Measurements from ENCODE around the gene AKR1D1.
"Not testable (repeated sequence)": the region's sequence is repeated elsewhere in the genome, so short reads cannot be mapped to it uniquely, and the experiment has no call there.

The AKR1D1 gene

GRCh38 chr7:138074121-138074520, 2.1 kb upstream of the AKR1D1 start:
- no peak for DNase-seq (ENCODE audit: low read depth in 2 of 2)

DNA sequence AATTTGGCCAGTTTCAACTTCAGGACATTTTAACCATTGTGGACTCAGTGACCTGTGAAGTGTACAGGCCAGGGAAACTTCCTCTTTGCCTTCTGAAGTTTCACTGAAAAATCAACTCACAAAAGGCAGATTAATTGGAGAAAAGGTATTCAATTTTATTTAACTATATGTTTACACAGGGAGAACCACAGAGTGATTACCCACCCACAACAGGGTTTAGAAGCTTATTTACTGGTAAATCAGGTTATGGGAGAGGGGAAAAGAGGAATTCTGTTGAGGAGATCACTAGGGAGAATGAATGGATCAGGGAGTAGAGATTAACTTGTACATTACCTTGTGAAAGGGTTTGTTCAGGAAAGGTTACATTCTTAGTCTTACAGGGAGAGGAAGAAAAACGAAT, 1.7 kb upstream of the AKR1D1 start:
- DNase-seq (ENCODE audit: low read depth in 2 of 2): no peak

DNA sequence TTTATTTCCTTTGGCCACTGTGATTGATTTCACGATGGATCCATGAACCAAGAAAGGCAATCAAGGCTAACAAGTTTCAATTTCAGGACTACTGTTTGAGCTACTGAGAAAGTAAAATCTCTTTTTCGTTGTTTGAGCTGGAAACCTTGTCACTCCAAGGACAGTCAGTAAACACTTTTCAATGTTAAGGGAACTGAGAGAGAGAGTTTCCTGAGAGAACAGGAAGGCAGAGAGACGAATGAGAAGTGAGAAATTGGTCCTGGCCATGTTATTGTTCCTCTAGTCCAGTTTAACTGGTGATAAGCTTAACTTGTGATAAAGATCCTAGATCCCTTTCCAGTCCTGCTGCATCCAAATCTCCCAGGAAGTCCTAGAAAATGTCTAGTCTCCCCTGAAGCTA, 909 bp upstream of the AKR1D1 start:
- DNase-seq (ENCODE audit: low read depth in 2 of 2): no peak

- DNase-seq (ENCODE audit: low read depth in 2 of 2): not testable (repeated sequence)
These were observed 473 bp upstream of the AKR1D1 start for GRCh38 chr7:138075786-138076185.

DNA sequence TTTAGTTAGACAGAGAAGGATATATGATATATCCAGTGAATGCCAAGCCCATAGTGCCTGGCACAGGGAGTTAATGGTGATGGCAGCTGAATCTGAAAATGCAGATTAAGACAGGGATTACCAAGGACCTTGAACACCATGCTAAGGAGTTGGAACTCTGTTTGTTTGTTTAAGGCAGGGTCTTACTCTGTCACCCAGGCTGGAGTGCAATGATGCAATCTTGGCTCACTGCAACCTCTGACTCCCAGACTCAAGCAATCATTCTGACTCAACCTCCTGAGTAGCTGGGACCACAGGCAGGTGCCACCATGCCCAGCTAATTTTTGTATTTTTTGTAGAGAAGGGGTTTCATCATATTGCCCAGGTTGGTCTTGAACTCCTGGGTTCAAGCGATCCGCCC, 1.6 kb downstream of the AKR1D1 start:
- no peak for DNase-seq (ENCODE audit: low read depth in 2 of 2)

DNA sequence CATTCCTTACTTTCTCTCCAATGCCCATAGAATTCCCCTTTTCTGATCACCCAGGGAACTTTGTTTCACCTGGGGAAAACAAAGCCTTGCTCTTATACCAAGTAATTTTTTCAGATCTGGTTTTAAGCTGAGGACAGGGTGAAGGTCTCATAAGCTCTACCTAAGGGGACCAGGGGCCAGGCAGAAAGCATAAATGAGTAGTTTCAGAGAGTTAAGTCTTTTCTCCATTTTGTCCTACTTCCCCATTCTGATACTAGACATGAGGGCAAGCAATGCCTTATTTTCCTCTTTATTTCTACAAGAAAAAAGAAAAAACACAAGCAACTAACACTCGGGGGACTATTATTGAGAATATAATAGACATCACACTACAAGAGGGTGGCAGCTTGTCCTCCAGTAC, 2.9 kb downstream of the AKR1D1 start:
- no peak for DNase-seq (ENCODE audit: low read depth in 2 of 2)

- DNase-seq (ENCODE audit: low read depth in 2 of 2): no peak
These were observed 5.6 kb downstream of the AKR1D1 start for GRCh38 chr7:138081868-138082267.

DNA sequence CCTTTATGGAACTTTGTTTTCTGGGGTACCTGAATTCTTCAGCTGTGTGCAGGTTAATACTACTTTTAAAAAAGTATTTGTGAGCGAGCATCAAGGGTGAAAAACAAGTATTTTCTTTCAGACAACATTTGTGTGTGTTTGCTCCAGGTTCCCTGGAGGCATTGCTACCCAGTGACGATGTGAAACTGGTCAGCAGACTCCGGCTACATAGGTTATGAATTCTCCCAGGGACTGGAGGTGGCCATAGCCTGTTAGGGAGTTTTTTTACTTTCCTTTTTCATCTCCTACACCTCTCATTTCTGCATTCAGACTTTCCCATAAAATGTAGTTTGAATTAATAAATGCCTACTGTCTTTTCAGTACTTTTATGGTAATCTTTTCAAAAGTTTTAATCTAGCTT, 7.6 kb downstream of the AKR1D1 start:
- DNase-seq (ENCODE audit: low read depth in 2 of 2): no peak

GRCh38 chr7:138086563-138087270, 10.5 kb downstream of the AKR1D1 start:
- no peak for DNase-seq (ENCODE audit: low read depth in 2 of 2)

GRCh38 chr7:138089080-138089901, 13.0 kb downstream of the AKR1D1 start:
- DNase-seq (ENCODE audit: low read depth in 2 of 2): no peak

DNA sequence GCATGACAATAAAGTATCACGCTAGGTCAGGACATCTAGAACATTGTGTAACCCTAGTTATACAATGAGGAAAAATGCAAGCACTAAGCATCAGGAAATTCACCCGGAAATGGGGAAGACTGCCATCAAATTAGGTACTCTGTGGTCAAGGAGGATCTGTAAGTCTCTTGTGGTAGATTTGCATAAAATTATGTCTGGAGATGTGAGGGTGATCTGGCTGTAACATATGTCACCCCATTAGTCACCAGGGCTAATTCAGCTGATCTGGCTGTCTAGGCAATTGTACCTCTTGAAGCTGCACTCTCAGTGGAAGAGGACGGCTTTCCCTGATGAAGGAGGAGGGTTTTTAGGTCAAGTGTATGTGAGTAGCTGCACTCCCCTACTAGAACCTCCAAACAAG, 14.8 kb downstream of the AKR1D1 start:
- no peak for DNase-seq (ENCODE audit: low read depth in 2 of 2)

DNA sequence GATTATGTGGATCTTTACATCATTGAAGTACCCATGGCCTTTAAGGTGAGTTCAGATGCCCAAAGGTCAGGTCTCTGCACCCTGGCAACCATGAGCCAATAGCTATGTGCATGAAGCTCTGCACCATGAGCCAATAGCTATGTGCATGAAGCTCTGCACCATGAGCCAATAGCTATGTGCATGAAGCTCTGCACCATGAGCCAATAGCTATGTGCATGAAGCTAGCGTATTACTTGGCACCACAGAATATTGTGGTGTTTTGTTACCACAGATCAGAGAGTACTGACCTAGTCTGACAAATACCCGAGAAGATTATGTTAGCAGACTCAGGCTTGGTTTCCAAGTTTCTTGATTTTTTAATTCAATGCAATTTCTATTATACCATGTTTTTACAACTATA, 15.6 kb downstream of the AKR1D1 start:
- not testable (repeated sequence) for DNase-seq (ENCODE audit: low read depth in 2 of 2)

DNA sequence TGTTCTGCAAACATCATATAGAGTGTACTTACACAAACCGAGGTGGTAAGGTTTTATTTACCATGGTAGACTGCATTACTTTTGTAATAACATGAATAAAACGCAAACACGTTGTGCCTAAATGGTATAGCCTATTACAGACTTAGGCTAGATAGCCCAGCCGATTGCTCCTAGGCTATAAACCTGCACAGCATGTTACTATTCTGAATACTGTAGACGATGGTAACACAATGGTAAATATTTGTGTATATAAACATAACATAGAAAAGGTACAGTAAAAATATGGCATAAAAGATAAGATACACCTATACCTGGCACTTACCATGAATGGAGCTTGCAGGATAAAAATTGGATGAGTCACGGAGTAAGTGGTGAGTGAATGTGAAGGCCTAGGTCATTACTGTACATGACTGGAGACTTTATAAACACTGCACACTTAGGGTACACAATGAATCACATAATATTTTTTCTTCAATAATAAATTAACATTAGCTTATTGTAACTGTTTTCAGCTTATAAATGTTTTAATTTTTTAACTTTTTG, 16.3 kb downstream of the AKR1D1 start:
- DNase-seq (ENCODE audit: low read depth in 2 of 2): no peak

GRCh38 chr7:138095972-138096935, 20.0 kb downstream of the AKR1D1 start:
- no peak for DNase-seq (ENCODE audit: low read depth in 2 of 2)

DNA sequence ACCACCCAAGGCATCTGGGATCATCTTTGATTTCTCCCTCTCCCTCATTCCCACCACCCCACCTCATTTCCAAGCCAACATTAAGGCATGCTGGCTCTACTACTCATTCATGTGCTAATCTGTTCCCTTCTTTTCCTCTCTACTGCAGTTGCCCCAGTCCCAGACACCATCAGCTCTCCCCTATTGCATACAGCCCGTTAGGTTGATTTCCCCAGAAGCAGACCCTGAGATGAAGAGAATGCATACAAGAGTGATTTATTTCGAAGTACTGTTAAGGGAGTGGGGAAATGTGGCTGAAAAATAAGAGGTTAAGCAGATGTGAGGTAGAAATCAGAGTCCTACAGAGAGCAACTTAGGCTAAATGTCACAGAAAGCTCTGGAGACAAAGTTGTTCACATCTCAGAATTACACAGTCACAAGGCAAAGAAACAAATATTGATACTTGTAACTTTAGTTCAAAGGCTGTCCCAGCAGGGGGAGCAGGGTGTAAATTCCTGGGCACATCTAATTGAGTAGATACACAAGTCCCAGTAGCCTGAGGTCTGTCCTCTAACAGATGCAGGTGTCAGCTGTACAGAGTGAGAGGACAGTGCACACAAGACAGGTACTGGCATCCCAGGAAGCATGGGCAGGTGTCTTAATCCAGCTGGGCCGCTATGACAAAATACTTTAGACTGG, 20.9 kb downstream of the AKR1D1 start:
- no peak for DNase-seq (ENCODE audit: low read depth in 2 of 2)

- DNase-seq (ENCODE audit: low read depth in 2 of 2): no peak
These were observed 23.6 kb downstream of the AKR1D1 start for GRCh38 chr7:138099813-138100212.

DNA sequence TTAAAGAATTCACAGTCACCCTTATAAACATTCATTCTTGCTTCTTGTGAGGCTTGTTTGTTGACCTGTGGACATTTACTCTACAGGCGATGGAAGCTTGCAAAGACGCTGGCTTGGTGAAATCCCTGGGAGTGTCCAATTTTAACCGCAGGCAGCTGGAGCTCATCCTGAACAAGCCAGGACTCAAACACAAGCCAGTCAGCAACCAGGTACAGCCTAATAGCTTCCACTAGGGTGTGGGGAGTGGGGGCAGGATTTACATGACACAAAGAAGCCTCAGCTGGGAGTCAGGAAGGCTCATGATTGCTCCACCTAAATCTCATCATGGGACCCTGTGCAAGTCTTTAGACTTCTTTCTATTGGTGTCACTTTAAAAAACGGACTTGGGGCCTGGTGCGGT, 29.0 kb downstream of the AKR1D1 start:
- no peak for DNase-seq (ENCODE audit: low read depth in 2 of 2)

DNA sequence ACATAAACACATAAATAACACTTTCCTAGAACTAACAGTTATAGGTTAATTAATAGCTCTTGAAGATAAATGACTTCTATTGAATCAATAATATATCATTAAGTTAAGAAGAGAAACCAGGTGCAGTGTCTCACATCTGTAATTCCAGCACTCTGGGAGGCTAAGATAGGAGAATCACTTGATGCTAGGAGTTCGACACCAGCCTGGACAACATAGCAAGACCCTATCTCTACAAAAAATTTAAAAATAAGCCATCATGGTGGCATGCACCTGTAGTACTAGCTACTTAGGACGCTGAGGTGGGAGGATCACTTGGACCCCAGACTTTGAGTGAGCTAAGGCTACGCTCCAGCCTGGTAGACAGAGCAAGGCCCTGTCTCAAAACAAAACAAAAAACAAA, 38.8 kb downstream of the AKR1D1 start:
- DNase-seq (ENCODE audit: low read depth in 2 of 2): no peak

DNA sequence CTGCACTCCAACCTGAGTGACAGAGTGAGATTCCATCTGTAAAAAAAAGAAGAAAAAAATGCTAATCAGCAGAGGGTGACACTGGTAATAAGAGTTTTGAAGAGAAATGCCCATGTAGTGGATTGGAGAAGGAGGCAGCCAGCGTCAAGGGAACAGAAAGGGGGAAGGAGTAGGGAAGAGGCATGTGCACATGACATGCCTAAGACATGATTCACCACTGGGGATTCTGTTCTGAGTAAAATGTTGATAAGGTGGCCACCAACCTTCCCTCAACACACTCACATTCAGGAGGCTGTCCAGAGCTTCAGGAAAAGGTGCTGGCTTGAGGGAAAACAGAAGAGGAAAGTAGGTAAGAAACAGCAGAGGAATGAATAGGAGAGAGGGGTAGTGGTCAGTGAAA, 39.9 kb downstream of the AKR1D1 start:
- DNase-seq (ENCODE audit: low read depth in 2 of 2): peak in 1 of 2 experiments; percentile 4

GRCh38 chr7:138116892-138117291, 40.6 kb downstream of the AKR1D1 start:
- DNase-seq (ENCODE audit: low read depth in 2 of 2): no peak

- DNase-seq (ENCODE audit: low read depth in 2 of 2): no peak
These were observed 44.0 kb downstream of the AKR1D1 start for GRCh38 chr7:138120140-138120827.

All from fibroblast of skin of left quadriceps (primary cell).